Peyer's patch (tissue), 4 donors: ENCODE results near the gene IMMP2L.

Experiments used
- POLR2A ChIP-seq, 2 donors: fragments of 450-650 bp; IDR thresholded peaks; one replicate each; pipeline ENCODE4 v1.5.1; 2017; ENCODE audit warnings: antibody characterized with exemption in 2 of 2, mild to moderate bottlenecking in 2 of 2, moderate library complexity in 2 of 2
- TF ChIP-seq, protein P1 (sequence below), 6 experiments: fragments of 450-650 bp in 4 of 6; fragments of 200-600 bp in 2 of 6; sonication (generic) in 1 of 6; IDR thresholded peaks; one replicate each; pipeline ENCODE4 v1.5.1; 2017 to 2019; ENCODE audit warnings: antibody characterized with exemption in 6 of 6, mild to moderate bottlenecking in 3 of 6, moderate library complexity in 1 of 6

DNA sequence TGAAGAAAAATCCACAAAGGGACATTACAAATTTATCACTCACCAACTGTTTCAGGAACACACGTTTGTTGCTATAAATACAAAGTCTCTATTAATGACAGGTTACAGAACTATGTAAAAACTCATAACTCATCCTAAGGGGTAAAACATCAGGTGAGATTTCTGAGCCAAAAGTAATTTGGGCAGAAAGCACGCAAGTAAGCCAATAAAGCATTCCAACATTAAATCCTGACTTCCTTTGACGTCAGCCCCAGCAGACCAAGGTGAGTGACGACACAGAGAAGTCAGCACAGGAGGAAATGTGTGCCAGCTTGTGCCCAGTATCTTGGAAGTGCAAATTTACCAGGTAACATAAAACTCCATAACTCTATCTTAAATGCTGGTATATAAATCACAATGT lies 45.7 kb downstream of the IMMP2L start:
- TF ChIP-seq, protein P1, sequence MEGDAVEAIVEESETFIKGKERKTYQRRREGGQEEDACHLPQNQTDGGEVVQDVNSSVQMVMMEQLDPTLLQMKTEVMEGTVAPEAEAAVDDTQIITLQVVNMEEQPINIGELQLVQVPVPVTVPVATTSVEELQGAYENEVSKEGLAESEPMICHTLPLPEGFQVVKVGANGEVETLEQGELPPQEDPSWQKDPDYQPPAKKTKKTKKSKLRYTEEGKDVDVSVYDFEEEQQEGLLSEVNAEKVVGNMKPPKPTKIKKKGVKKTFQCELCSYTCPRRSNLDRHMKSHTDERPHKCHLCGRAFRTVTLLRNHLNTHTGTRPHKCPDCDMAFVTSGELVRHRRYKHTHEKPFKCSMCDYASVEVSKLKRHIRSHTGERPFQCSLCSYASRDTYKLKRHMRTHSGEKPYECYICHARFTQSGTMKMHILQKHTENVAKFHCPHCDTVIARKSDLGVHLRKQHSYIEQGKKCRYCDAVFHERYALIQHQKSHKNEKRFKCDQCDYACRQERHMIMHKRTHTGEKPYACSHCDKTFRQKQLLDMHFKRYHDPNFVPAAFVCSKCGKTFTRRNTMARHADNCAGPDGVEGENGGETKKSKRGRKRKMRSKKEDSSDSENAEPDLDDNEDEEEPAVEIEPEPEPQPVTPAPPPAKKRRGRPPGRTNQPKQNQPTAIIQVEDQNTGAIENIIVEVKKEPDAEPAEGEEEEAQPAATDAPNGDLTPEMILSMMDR (IDR thresholded peaks at IDR 0.05), result no peak
- TF ChIP-seq POLR2A (IDR thresholded peaks at IDR 0.05), result no peak
